Stimulated activated CD8-positive, alpha-beta memory T cell treated with anti-CD3 and anti-CD28 coated beads, Interleukin-12 subunit alpha, Interleukin-12 subunit beta, amount 100 ng/mL, for 24 hours (primary cell): ENCODE data around the gene BSCL2.
"Not testable (repeated sequence)": the region's sequence is repeated elsewhere in the genome, so short reads cannot be mapped to it uniquely, and the experiment has no call there.

Source experiments
- DNase-seq: peaks from one replicate; pipeline ENCODE4 v3.0.0-alpha.2; 2020; ENCODE audit errors: extremely low read depth

Gene BSCL2

GRCh38 chr11:62707277-62707861 is at the start of gene BSCL2, which contains the start of gene GNG3:
TSS of gene BSCL2 (minus strand) at chr11:62707424. CDS start at chr11:62707195, 229 bp downstream.
TSS of gene GNG3 (plus strand) at chr11:62707676. CDS start at chr11:62708296, 620 bp downstream.
- DNase-seq = no peak

GRCh38 chr11:62755086-62755615 is 47.9 kb upstream of the BSCL2 start:
- DNase-seq = no peak

- DNase-seq = peak; percentile 93
These were observed 46.7 kb upstream of the BSCL2 start, which contains the start of gene ZBTB3 for GRCh38 chr11:62753736-62754603. TSS of gene ZBTB3 (minus strand) at chr11:62754160. CDS start at chr11:62753664, 496 bp downstream.

GRCh38 chr11:62752994-62753735 is 45.9 kb upstream of the BSCL2 start:
- DNase-seq = no peak

GRCh38 chr11:62752177-62752785 is 45.1 kb upstream of the BSCL2 start:
- DNase-seq = no peak

- not testable (repeated sequence) for DNase-seq
These were observed 42.7 kb upstream of the BSCL2 start for GRCh38 chr11:62749931-62750330.

GRCh38 chr11:62747475-62748160 is 40.4 kb upstream of the BSCL2 start:
- no peak for DNase-seq

- DNase-seq = no peak
These were observed 30.0 kb upstream of the BSCL2 start for GRCh38 chr11:62737196-62737595.

GRCh38 chr11:62732830-62733229 is 25.6 kb upstream of the BSCL2 start:
- DNase-seq = no peak

- DNase-seq = not testable (repeated sequence)
These were observed 22.9 kb upstream of the BSCL2 start for GRCh38 chr11:62730076-62730475.

- peak; percentile 67 for DNase-seq
These were observed 21.2 kb upstream of the BSCL2 start, which contains the start of gene TTC9C for GRCh38 chr11:62728171-62728988. TSS of gene TTC9C (plus strand) at chr11:62728486. CDS start at chr11:62728849, 363 bp downstream.

GRCh38 chr11:62727872-62728170 is 20.6 kb upstream of the BSCL2 start:
- DNase-seq = peak; percentile 52

GRCh38 chr11:62727165-62727871 is 20.1 kb upstream of the BSCL2 start, which contains the start of gene HNRNPUL2:
TSS of gene HNRNPUL2 (minus strand) at chr11:62727457. CDS start at chr11:62727156, 301 bp downstream.
- DNase-seq = peak; percentile 97

- no peak for DNase-seq
These were observed 19.6 kb upstream of the BSCL2 start for GRCh38 chr11:62726915-62727164.

- no peak for DNase-seq
These were observed 19.1 kb upstream of the BSCL2 start for GRCh38 chr11:62726156-62726914.

- no peak for DNase-seq
These were observed 18.4 kb upstream of the BSCL2 start for GRCh38 chr11:62725646-62726045.

GRCh38 chr11:62724171-62724570 is 16.9 kb upstream of the BSCL2 start:
- no peak for DNase-seq

- no peak for DNase-seq
These were observed 14.8 kb upstream of the BSCL2 start for GRCh38 chr11:62721994-62722393.
